Measurements from ENCODE around the gene DNAL1.
"Not testable (repeated sequence)": the region's sequence is repeated elsewhere in the genome, so short reads cannot be mapped to it uniquely, and the experiment has no call there.

The DNAL1 gene

GRCh38 chr14:73644531-73645247 is at the start of gene DNAL1:
DNAL1 (plus strand) TSS chr14:73644986; CDS start chr14:73645040, 54 bp downstream.
- DNase-seq: peak; percentile 76 to 85 (median 82)

DNA sequence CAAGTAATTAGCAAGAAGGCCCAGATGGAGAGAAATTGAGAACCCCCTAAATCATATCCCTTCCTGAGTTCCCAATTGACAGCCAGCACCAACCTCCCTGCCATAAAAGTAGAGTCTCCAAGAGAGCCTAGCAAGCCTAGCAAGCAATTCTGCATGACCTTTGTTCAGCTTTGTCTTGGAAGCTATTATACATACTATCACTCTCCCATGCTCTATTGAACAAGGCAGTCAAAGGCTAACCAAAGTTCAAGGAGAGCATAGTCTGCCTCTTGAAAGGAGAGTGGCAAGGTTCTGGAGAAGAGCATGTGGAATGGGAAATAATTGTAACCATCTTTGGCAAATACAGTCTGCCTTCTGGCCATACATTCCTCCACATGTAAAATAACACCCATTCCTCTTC is 45.3 kb upstream of the DNAL1 start:
- DNase-seq: no peak

GRCh38 chr14:73602994-73603393 is 41.8 kb upstream of the DNAL1 start:
- no peak for DNase-seq

DNA sequence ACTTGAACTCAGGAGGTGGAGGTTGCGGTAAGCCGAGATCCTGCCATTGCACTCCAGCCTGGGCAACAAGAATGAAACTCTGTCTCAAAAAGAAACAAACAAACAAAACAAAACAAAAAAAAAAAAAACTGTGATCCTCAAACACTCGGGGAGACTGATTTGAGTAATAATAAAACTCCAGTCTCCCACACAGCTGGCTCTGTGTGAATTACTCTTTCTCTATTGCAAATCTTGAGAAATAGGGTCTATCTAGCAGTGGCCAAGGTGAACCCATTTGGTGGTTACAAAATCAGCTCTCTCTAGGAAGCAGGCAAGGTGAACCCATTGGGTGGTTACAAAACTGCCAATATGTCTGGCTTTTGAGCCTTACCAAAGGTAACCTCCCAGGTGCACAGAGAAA is 38.5 kb upstream of the DNAL1 start:
- no peak for DNase-seq

GRCh38 chr14:73607241-73607640 is 37.5 kb upstream of the DNAL1 start:
- no peak for DNase-seq

GRCh38 chr14:73610687-73611086 is 34.1 kb upstream of the DNAL1 start:
- no peak for DNase-seq

- DNase-seq: peak; percentile 50 to 78 (median 64)
Measured at GRCh38 chr14:73612339-73613045, 32.3 kb upstream of the DNAL1 start, which contains the start of gene ACOT6. ACOT6 (plus strand) TSS chr14:73612517; CDS start chr14:73612572, 55 bp downstream.

- DNase-seq: no peak
Measured at GRCh38 chr14:73613046-73613383, 31.8 kb upstream of the DNAL1 start.

GRCh38 chr14:73613419-73613963 is 31.3 kb upstream of the DNAL1 start:
- DNase-seq: no peak

- no peak for DNase-seq
Measured at GRCh38 chr14:73616831-73617230, 28.0 kb upstream of the DNAL1 start.

GRCh38 chr14:73619524-73619923 is 25.3 kb upstream of the DNAL1 start:
- DNase-seq: no peak

DNA sequence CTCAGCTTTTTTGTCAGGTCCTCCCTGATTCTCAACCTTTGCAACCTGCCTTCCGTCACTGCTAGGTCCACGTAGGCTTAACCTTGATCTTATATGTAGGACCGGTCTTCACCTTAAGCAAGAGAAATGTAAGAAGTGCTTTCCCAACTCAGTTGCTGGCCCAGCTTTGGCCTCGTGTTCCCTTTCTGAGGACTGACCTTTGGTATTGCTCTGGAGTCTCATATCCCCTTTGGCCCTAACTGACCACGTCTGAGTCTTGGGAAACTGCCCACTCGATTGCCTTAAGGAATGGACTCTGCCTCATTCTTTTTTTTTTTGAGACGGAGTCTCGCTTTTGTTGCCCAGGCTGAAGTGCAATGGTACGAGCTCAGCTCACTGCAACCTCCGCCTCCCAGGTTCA is 24.5 kb upstream of the DNAL1 start:
- no peak for DNase-seq

DNA sequence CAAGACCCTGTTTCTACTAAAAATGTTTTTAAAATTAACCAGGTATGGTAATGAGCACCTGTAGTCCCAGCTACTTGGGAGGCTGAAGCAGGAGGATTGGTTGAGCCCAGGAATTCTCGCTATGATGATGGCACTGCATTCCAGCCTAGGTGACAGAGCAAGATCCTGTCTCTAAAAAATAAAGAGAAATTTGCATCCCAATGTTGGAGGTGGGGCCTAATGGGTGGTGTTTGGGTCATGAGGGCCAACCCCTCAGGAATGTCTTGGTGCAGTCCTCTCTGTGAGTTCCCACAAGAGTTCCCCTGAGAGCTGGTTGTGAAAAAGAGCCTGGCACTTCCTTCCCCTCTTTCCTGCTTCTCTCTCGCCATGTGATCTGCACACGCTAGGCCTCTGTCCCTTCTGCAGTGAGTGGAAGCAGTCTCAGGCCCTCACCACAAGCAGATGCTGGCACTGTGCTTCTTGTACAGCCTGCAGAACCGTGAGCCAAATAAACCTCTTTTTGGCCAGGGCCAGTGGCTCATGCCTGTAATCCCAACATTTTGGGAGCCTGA is 21.2 kb upstream of the DNAL1 start:
- no peak for DNase-seq

DNA sequence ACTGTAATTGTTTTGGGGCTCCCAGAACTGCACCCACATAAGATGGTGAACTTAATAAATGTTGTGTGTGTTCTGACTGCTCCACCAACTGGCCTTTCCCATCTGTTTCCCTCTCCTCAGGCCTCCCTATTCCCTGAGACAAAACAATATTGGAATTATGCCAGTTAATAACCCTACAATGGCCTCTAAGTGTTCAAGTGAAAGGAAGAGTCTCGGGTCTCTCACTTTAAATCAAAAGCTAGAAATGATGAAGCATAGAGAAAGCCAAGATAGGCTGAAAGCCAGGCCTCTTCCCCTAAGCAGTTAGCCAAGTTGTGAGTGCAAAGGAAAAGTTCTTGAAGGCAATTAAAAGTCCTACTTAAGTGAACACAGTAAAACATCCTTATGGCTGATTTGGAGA is 19.1 kb upstream of the DNAL1 start:
- DNase-seq: no peak

- no peak for DNase-seq
Measured at GRCh38 chr14:73627151-73627558, 17.6 kb upstream of the DNAL1 start.

DNA sequence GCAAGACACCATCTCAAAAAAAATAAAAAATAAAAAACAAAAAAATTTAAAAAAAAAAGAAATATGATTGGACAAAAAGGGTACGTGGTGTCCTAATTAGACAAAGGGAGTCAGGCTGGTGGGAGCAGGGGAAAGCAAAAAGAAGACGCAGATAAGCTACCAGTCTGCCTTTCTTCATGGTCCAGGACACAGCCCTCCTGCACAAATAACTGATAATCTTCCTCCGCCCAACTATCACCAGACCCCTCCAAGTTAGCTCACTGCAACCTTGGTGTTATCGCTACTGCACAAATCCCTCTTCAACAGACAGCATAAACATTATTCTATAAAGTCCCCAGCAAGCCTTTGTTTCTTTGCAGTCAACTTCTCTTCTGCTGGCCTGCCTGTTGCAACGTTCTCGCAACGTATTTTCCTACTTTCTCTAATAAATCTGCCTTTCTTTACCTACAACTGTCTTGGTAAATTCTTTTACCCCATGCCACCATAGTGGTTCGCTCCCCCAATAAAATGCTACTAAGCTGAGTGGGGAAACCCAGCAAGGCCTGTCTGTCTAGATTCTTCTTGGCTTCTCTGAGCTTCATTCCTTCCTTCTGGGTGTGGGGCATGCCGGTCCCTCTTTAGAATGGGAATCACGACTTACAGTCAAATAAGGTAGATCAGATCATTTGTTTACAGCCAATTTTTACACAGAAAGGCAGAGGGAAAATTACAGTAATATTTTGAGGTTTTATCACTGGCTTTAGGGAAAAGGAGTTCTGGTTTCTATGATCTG is 14.6 kb upstream of the DNAL1 start:
- no peak for DNase-seq

DNA sequence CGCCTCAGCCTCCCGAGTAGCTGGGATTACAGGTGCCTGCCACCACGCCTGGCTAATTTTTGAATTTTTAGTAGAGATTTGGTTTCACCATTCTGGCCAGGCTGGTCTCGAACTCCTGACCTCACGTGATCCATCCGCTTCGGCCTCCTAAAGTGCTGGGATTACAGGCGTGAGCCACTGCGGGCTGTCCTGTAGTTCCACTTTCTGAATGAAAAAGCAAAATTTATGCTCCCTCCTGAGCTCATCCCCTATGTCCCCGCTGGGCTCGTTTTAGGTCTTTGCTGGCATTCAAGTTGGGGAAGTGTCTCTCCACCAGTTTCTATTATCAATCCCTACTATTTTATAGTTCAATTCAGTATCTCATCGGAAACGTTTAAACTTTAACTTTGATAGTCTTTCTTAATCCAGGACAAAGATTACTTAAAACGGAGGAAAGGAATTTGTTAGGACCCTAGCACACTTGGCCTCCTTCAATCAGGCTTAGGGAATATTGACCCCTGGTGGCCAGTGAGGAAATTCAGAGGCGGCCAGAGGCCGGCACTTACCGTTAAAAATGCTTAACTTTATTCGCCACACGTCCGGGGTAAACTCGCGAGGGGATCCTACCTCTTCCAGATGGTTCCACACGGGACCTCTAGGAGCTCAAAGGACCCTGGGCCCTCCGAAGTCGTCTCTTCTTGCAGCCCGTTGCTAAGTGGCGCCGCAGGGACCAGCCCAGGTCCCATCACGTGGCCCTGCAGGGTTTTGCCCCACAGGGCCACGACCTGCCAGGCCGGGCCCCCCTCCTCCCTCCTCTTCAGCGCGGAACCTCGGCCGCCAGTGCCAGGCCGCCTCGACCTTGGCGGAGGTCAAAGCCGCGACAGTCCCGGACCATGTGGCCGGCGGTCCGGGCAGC is 11.4 kb upstream of the DNAL1 start:
- peak; percentile 20 to 68 (median 30) for DNase-seq

GRCh38 chr14:73634011-73634833 is 10.6 kb upstream of the DNAL1 start:
- peak in 1 of 6 experiments; percentile 1 for DNase-seq

DNA sequence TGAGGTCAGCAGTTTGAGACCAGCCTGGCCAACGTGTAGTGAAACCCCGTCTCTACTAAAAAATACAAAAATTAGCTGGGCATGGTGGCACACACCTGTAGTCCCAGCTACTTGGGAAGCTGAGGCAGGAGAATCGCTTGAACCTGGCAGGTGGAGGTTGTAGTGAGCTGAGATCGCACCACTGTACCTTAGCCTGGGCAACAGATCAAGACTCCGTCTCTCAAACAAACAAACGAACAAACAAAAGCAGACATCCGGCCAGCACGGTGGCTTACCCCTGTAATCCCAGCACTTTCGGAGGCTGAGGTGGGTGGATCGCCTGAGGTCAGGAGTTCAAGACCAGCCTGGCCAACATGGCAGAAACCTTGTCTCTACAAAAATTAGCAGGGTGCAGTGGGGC is 8.4 kb upstream of the DNAL1 start:
- not testable (repeated sequence) for DNase-seq

- no peak for DNase-seq
Measured at GRCh38 chr14:73637830-73638229, 7.0 kb upstream of the DNAL1 start.

DNA sequence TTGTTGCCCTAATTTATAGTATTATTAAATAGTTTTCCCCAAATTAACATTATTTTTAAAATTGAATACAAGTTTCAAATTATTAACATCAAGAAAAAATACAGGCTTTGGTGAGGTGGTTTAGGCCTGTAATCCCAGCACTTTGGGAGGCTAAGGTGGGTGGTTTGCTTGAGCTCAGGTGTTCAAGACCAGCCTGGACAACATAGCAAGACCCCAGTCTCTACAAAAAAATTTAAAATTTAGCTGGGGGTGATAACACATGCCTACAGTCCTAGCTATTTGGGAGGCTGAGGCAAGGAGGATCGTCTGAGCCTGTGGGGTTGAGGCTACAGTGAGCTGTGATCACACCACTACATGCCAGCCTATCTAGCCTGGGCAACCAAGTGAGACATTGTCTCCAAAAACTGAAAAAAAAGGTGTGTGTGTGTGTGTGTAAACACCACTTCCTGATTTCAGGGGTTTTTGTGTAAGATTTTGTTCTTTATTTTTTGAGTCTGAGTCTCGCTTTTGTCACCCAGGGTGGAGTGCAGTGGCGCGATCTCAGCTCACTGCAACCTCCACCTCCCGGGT is 3.9 kb upstream of the DNAL1 start:
- DNase-seq: no peak
